Neutrophil (primary cell): ENCODE measurements around the gene GCNT1.

ENCODE experiments used
- H3K27ac ChIP-seq: fragments of 200-600 bp; sonication (generic); 2 replicates; pipeline ENCODE4 v1.5.1; 2016; ENCODE audit warnings: mild to moderate bottlenecking, moderate library complexity
- H3K27me3 ChIP-seq: fragments of 200-600 bp; sonication (generic); 2 replicates; pipeline ENCODE4 v1.6.0; 2016; ENCODE audit warnings: mild to moderate bottlenecking
- H3K36me3 ChIP-seq: fragments of 200-600 bp; sonication (generic); 2 replicates; pipeline ENCODE4 v1.5.1; 2017
- H3K4me1 ChIP-seq, 2 experiments: fragments of 200-600 bp in 1 of 2; sonication (generic) in 1 of 2; 1 replicate in 1 of 2; 2 replicates in 1 of 2; pipeline versions ENCODE4 v1.5.1 to v1.6.1; 2013 to 2016; ENCODE audit warnings: low read depth in 1 of 2, low read length in 1 of 2, mild to moderate bottlenecking in 1 of 2, moderate library complexity in 1 of 2; ENCODE audit not compliant: control insufficient read depth in 1 of 2, insufficient read depth in 1 of 2
- H3K4me3 ChIP-seq, 2 experiments: fragments of 200-600 bp in 1 of 2; sonication (generic) in 1 of 2; 1 replicate in 1 of 2; 2 replicates in 1 of 2; pipeline ENCODE4 v1.5.1; 2013 to 2016; ENCODE audit warnings: low read depth in 1 of 2, low read length in 1 of 2, mild to moderate bottlenecking in 1 of 2, moderate library complexity in 1 of 2
- H3K9me3 ChIP-seq: fragments of 200-600 bp; sonication (generic); 2 replicates; pipeline ENCODE4 v1.5.1; 2016
- CTCF ChIP-seq: fragments of 200-600 bp; sonication (generic); IDR thresholded peaks from 2 replicates; pipeline ENCODE4 v1.5.1; 2016; ENCODE audit warnings: antibody characterized with exemption

GCNT1 gene

DNA sequence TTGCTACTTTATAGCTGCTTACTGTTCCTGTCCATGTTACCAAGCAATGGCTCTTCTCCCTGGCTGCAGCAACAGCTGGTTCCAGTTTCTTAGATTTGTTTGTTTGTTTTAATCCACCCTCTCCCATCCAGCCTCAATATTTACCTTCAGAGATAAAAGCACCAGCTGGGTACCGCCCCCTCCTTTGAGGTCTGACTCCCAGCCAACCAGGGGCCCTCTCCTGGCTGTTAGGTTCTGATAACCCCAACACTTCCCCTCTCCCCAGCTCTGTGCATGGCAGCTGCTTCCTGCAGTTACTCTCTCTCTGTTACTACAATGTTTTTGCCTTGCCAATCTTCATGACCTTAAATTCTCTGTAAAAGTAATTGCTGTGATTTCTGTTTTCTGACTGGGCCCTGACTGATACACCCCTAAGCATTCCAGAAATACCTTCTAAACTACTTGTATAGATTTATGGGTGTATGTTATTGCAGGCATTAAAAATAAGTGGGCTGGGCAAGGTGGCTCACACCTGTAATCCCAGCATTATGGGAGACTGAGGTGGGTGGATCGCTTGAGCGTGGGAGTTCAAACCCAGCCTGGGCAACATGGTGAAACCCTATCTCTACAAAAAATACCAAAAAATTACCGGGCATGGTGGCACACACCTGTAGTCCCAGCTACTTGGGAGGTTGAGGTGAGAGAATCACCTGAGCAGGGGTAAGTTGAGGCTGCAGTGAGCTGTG is 2.6 kb upstream of the GCNT1 start:
- Histone ChIP-seq H3K4me1 (peaks cover 24 to 29% of the 10 kb centered on the region in 2 experiments), H3K27me3 (no peaks in the 10 kb centered on the region), H3K27ac (peak overlapping the region; percentile 39), H3K4me3 (no peak overlapping the region), H3K36me3 (peaks cover under 1% of the 10 kb centered on the region), H3K9me3 (no peaks in the 10 kb centered on the region)
- TF ChIP-seq CTCF = no peak

- Histone ChIP-seq H3K27ac (peak overlapping the region; percentile 85), H3K4me3 (peak overlapping the region; percentile 87 to 98), H3K36me3 (peaks cover 4% of the 10 kb centered on the region), H3K27me3 (no peaks in the 10 kb centered on the region), H3K4me1 (peaks cover 58 to 60% of the 10 kb centered on the region in 2 experiments), H3K9me3 (no peaks in the 10 kb centered on the region)
- TF ChIP-seq CTCF = no peak
These were observed 983 bp downstream of the GCNT1 start for GRCh38 chr9:76459694-76460635.

DNA sequence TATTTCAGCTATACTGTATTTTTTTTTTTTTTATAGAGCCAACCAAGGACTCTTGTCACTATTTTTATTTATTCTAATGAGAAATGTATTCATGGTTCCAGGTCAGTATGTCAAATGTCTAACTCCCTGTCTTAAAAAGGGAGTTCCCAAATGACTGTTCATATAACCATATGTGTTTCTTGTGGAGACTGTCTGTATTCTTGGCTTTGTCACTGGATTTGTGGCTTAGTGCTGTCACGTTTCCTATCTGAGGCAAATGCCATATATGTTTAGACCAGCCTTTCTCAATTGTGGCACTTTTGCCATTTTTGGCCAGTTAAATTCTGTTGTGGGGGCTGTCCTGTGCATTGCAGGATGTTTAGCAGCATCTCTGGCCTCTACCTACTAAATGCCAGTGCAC is 3.1 kb downstream of the GCNT1 start:
- peak overlapping the region; percentile 13 for H3K27ac ChIP-seq
- no peaks in the 10 kb centered on the region for H3K27me3 ChIP-seq
- peaks cover 71 to 72% of the 10 kb centered on the region in 2 experiments for H3K4me1 ChIP-seq
- TF ChIP-seq CTCF = no peak
- no peaks in the 10 kb centered on the region for H3K9me3 ChIP-seq
- H3K36me3 ChIP-seq = peaks cover 4% of the 10 kb centered on the region
- H3K4me3 ChIP-seq = no peak overlapping the region

DNA sequence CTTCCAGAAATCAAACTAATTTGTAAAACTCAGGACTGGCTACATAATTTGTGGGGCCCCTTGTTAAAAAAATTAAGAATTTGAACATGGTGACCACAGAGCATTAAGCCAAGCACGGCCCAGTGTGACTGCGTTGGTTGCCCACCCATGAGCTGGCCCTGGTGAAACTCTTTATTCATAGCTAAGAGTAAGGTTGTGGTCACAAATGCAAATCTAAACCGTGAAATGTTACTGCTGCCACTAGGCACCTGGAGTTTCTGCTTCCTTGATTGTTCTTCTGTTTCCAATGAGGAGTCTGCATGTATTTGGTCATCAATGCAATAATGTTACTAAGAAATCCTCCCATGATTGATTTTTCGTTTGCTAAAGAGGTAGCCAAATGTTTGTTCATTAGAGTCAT is 4.2 kb downstream of the GCNT1 start:
- no peak overlapping the region for H3K4me3 ChIP-seq
- no peak overlapping the region for H3K27ac ChIP-seq
- H3K4me1 ChIP-seq = peaks cover 80 to 81% of the 10 kb centered on the region in 2 experiments
- no peaks in the 10 kb centered on the region for H3K27me3 ChIP-seq
- H3K9me3 ChIP-seq = no peaks in the 10 kb centered on the region
- peaks cover 4% of the 10 kb centered on the region for H3K36me3 ChIP-seq
- no peak for TF ChIP-seq CTCF

GRCh38 chr9:76464706-76465105 is 5.7 kb downstream of the GCNT1 start:
- Histone ChIP-seq H3K4me1 (peaks cover 77 to 82% of the 10 kb centered on the region in 2 experiments), H3K27ac (peak overlapping the region; percentile 69), H3K36me3 (peaks cover 4% of the 10 kb centered on the region), H3K4me3 (no peak overlapping the region), H3K27me3 (no peaks in the 10 kb centered on the region), H3K9me3 (no peaks in the 10 kb centered on the region)
- no peak for TF ChIP-seq CTCF
